Upper lobe of left lung (tissue), 6 donors: ENCODE data around the gene TMEM150A. TPM values are rescaled to one million over a fixed set of nuclear protein-coding genes. Genes with fewer than 3 reads are reported as not detected.

Experiments
- ATAC-seq, 2 donors: fragments of 200-7000 bp; cut with Tn5 transposase; one replicate each; pipeline ENCODE4 v1.9.1; 2022; ENCODE audit warnings: mild to moderate bottlenecking in 2 of 2, moderate library complexity in 2 of 2; ENCODE audit not compliant: low FRiP score in 2 of 2
- DNase-seq, 2 donors: peaks; one replicate each; pipeline ENCODE4 v3.0.0-alpha.2; 2019 to 2020
- H3K27ac ChIP-seq, 4 donors: fragments of 200-600 bp; sonication (generic); one replicate each; pipeline ENCODE4 v1.5.1; 2016 to 2019
- H3K27me3 ChIP-seq, 4 donors: fragments of 200-600 bp; sonication (generic); one replicate each; pipeline ENCODE4 v1.5.1; 2017 to 2019
- H3K36me3 ChIP-seq, 4 donors: fragments of 200-600 bp; sonication (generic); one replicate each; pipeline ENCODE4 v1.5.1; 2016 to 2019
- H3K4me1 ChIP-seq, 4 donors: fragments of 200-600 bp; sonication (generic); one replicate each; pipeline ENCODE4 v1.5.1; 2018 to 2019
- H3K4me3 ChIP-seq, 4 donors: fragments of 200-600 bp; sonication (generic); one replicate each; pipeline ENCODE4 v1.5.1; 2017 to 2019; ENCODE audit warnings: mild to moderate bottlenecking in 2 of 4, moderate library complexity in 1 of 4
- H3K9me3 ChIP-seq, 4 donors: fragments of 200-600 bp; sonication (generic); one replicate each; pipeline ENCODE4 v1.5.1; 2018 to 2019
- EP300 ChIP-seq, 4 donors: sonication (generic); formaldehyde crosslinking; IDR thresholded peaks; one replicate each; pipeline ENCODE4 v1.5.1; 2017; ENCODE audit warnings: antibody characterized with exemption in 4 of 4, control low read depth in 2 of 4
- POLR2A ChIP-seq, 4 donors: fragments of 450-650 bp; IDR thresholded peaks; one replicate each; pipeline ENCODE4 v1.5.1; 2016 to 2017; ENCODE audit warnings: antibody characterized with exemption in 4 of 4, mild to moderate bottlenecking in 2 of 4
- POLR2AphosphoS5 ChIP-seq, 2 donors: sonication (generic); formaldehyde crosslinking; IDR thresholded peaks; one replicate each; pipeline ENCODE4 v1.5.1; 2017; ENCODE audit warnings: antibody characterized with exemption in 2 of 2
- WGBS, 2 donors: methylation state at CpG; one replicate each; pipeline ENCODE4 v1.1.5; 2017 to 2018; 5-methylcytosine and 5-hydroxymethylcytosine counted together
- total RNA-seq, 6 donors: library from RNA; depleted of rRNA in 4 of 6; stranded (reverse); fragments of >200 nt in 4 of 6; gene quantifications; one replicate each; pipeline versions ENCODE4 v1.1.0 to v1.2.1, GENCODE V29; 2016 to 2021
- TF ChIP-seq, protein P1 (sequence below), 6 experiments: fragments of 450-650 bp in 4 of 6; fragments of 200-600 bp in 2 of 6; sonication (generic) in 2 of 6; IDR thresholded peaks; one replicate each; pipeline ENCODE4 v1.5.1; 2016 to 2019; ENCODE audit warnings: antibody characterized with exemption in 6 of 6
- donor health status: DM: no; HTN: no; CAD: no; lungs with moderate emphysema.
- donor health status: DM: no; HTN: yes; CAD: no; lungs with severe emphysema.

The TMEM150A gene
- total RNA-seq, 6 donors from 2014 or later = 18.9 to 45.8 (median 32.0) TPM

DNA sequence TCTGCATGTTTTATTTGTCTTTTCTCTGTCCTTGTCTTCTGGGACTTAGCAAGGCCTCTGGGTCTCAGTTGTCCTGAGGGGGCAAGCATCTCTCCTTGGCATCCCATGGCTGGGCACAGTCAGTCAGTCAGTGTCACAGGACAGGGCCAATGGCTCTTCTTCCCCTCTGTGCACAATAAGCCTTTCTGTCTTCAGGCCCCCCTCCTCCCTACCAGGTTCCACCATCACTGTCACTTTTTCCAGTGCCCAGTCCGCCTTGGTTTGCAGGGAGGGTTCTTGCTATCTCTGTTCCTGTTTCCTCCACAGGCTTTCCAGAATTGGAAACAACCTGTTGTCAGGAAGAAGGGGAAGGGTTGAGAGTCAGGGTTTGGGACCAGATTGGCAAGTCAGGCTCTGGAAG lies 20.0 kb downstream of the TMEM150A start:
- whole genome bisulfite sequencing, 2 donors = 52 to 74% methylated on average over 1 of the region's 1 CpG
- no peak for ATAC-seq

DNA sequence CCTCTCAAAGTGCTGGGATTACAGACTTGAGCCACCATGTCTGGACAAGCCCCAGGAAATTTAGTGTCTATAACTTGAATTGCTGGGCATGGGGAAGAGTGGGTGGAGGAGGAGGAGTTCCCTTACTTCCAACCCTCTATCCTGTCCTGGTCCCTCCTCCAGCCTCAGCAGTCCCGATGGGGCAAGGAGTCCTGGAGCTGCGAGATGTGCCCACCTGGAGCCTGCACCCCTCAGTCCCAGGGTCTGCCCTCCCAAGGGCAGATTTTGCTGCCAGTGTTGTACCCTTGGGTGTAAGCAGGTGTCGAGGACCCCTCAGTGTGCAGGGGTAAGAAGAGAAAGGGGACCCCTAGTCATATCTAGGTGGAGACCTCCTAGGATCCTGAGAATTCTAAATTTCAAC lies 22.3 kb downstream of the TMEM150A start:
- H3K36me3 ChIP-seq = peaks cover 0 to 20% (median 10%) of the 10 kb centered on the region in 4 donors
- ATAC-seq = no peak
- no peak for DNase-seq
- 71 to 90% methylated on average over 2 to 3 of the region's 3 CpGs for WGBS, 2 donors
- H3K27ac ChIP-seq = peak overlapping the region; percentile 90 to 97 (median 96)
- TF ChIP-seq, protein P1, sequence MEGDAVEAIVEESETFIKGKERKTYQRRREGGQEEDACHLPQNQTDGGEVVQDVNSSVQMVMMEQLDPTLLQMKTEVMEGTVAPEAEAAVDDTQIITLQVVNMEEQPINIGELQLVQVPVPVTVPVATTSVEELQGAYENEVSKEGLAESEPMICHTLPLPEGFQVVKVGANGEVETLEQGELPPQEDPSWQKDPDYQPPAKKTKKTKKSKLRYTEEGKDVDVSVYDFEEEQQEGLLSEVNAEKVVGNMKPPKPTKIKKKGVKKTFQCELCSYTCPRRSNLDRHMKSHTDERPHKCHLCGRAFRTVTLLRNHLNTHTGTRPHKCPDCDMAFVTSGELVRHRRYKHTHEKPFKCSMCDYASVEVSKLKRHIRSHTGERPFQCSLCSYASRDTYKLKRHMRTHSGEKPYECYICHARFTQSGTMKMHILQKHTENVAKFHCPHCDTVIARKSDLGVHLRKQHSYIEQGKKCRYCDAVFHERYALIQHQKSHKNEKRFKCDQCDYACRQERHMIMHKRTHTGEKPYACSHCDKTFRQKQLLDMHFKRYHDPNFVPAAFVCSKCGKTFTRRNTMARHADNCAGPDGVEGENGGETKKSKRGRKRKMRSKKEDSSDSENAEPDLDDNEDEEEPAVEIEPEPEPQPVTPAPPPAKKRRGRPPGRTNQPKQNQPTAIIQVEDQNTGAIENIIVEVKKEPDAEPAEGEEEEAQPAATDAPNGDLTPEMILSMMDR (IDR thresholded peaks at IDR 0.05) = no peak
- TF ChIP-seq POLR2A (IDR thresholded peaks at IDR 0.05) (no peak), EP300 (IDR thresholded peaks at IDR 0.05) (no peak), POLR2AphosphoS5 (IDR thresholded peaks at IDR 0.05) (no peak)
- H3K27me3 ChIP-seq = no peaks in the 10 kb centered on the region
- H3K4me3 ChIP-seq = peak overlapping the region in 1 of 4 donors; percentile 60
- H3K9me3 ChIP-seq = no peaks in the 10 kb centered on the region
- peaks cover 64 to 89% (median 83%) of the 10 kb centered on the region in 4 donors for H3K4me1 ChIP-seq

More for the DNA sequence above, 20.0 kb downstream of the TMEM150A start:
- no peaks in the 10 kb centered on the region for H3K27me3 ChIP-seq
- H3K36me3 ChIP-seq = peaks cover 0 to 20% (median 10%) of the 10 kb centered on the region in 4 donors
- H3K9me3 ChIP-seq = no peaks in the 10 kb centered on the region
- no peak overlapping the region for H3K4me3 ChIP-seq
- TF ChIP-seq POLR2AphosphoS5 (IDR thresholded peaks at IDR 0.05) = no peak
- no peak for TF ChIP-seq POLR2A (IDR thresholded peaks at IDR 0.05)
- no peak for TF ChIP-seq EP300 (IDR thresholded peaks at IDR 0.05)
- TF ChIP-seq, protein P1 (IDR thresholded peaks at IDR 0.05) = no peak
- peaks cover 78 to 92% (median 89%) of the 10 kb centered on the region in 4 donors for H3K4me1 ChIP-seq
- DNase-seq = no peak
- peak overlapping the region; percentile 89 to 97 (median 96) for H3K27ac ChIP-seq

DNA sequence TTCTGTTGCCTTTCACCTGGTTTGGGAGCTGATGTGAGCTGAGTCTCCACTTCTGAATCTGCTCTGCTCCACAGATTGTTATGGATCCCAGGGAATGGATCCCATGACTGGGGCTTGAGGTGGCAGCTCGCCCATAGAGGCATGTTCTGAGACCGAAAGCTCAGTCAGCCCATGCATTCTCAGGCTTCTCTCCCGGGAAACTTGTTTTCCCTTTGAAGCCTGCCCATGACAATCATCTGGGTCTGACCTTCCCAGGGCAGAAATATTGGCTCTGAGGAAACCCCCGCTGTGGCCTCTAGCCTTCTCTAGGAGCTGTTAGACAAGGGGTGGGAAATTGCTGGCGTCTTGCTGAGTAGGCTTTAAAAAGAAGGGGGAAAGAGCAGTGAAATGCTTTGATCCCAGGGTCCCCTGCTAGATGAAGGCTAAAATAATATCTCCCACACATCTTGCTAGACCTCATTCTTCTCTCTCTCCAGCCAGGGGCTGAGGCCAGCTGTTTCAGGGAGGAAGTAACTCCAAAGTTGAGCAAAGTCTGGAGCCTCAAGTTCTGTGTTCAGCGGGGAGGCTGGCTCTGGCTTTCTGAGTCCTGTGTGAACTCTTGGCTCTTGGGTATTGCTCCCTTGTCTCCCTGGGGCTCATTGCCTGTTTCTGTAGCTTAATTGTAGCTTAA lies 23.1 kb downstream of the TMEM150A start:
- H3K9me3 ChIP-seq = no peaks in the 10 kb centered on the region
- H3K27me3 ChIP-seq = no peaks in the 10 kb centered on the region
- WGBS, 2 donors = 35% methylated on average over 3 to 6 of the region's 6 CpGs
- DNase-seq (peak in 1 of 2 donors; percentile 67), ATAC-seq (peak in 1 of 2 donors; percentile 36)
- TF ChIP-seq POLR2A (IDR thresholded peaks at IDR 0.05) (no peak), POLR2AphosphoS5 (IDR thresholded peaks at IDR 0.05) (no peak), EP300 (IDR thresholded peaks at IDR 0.05) (no peak)
- H3K4me1 ChIP-seq = peaks cover 56 to 88% (median 76%) of the 10 kb centered on the region in 4 donors
- H3K36me3 ChIP-seq = peaks cover 0 to 20% (median 10%) of the 10 kb centered on the region in 4 donors
- peak overlapping the region; percentile 90 to 97 (median 96) for H3K27ac ChIP-seq
- peak overlapping the region in 3 of 4 donors; percentile 49 to 60 (median 60) for H3K4me3 ChIP-seq

DNA sequence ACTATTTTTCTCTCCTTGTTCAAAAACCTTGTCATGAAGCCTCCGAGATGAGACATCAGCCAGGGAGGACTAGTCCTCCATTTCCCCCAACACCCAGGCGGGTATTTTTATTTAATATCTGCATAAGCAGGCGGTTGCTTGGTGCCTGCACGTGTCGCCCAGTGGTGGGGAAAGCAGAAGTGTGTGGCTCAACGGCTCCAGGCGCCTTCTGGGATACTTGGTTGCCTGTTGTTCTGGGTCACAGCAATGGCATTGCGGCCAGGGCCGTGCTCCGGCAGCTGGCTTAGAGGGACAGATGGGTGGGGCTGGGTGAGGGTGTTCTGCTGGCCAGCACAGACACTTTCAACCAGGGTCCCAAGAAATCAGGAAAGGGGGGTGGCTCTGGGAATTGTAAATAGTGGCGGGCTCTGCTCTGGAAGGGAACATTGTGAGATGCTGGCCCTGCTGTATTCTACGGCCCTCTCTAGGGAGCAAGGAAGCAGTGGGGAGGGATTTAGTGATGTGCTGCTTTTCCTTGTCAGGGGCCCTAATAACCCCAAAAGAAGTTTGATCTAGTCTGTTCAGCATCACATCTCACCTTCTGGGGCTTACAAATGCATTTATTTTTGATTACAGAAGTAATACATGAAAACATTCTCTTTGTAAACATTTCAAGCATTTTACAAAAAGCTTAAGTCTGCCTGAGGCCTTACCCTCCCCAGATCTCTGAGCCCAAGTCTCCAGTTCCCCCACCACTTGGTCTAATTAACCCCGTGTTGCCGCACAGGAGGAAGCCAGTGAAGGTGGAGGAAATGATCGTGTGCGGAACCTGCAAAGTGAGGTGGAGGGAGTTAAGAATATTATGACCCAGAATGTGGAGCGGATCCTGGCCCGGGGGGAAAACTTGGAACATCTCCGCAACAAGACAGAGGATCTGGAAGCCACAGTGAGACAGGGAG lies 24.0 kb downstream of the TMEM150A start:
- H3K27ac ChIP-seq = peak overlapping the region; percentile 90 to 97 (median 96)
- 11 to 24% methylated on average over 14 to 19 of the region's 19 CpGs for WGBS, 2 donors
- H3K9me3 ChIP-seq = no peaks in the 10 kb centered on the region
- H3K27me3 ChIP-seq = no peaks in the 10 kb centered on the region
- TF ChIP-seq POLR2AphosphoS5 (IDR thresholded peaks at IDR 0.05) (peak; percentile 63 to 77), EP300 (IDR thresholded peaks at IDR 0.05) (peak in 1 of 4 donors; percentile 17), POLR2A (IDR thresholded peaks at IDR 0.05) (peak in 2 of 4 donors; percentile 32 to 70)
- TF ChIP-seq, protein P1 (IDR thresholded peaks at IDR 0.05) = no peak
- peaks cover 48 to 81% (median 68%) of the 10 kb centered on the region in 4 donors for H3K4me1 ChIP-seq
- H3K4me3 ChIP-seq = peak overlapping the region; percentile 5 to 60 (median 54)
- ATAC-seq (peak; percentile 81 to 84), DNase-seq (peak; percentile 79 to 85)
- H3K36me3 ChIP-seq = peaks cover 0 to 20% (median 10%) of the 10 kb centered on the region in 4 donors
